Measurements from ENCODE around the gene SCAF1.

The SCAF1 gene

GRCh38 chr19:49641688-49642491 is at the start of gene SCAF1:
Gene SCAF1, plus strand, starts transcription at chr19:49642209. Its CDS starts 2,818 bp downstream, at chr19:49645027.
- DNase-seq: peak; percentile 93

GRCh38 chr19:49592486-49593232 is 49.4 kb upstream of the SCAF1 start:
- DNase-seq: no peak

GRCh38 chr19:49593233-49594113 is 48.5 kb upstream of the SCAF1 start:
- DNase-seq: peak; percentile 88

GRCh38 chr19:49594157-49594992 is 47.6 kb upstream of the SCAF1 start:
- no peak for DNase-seq

DNA sequence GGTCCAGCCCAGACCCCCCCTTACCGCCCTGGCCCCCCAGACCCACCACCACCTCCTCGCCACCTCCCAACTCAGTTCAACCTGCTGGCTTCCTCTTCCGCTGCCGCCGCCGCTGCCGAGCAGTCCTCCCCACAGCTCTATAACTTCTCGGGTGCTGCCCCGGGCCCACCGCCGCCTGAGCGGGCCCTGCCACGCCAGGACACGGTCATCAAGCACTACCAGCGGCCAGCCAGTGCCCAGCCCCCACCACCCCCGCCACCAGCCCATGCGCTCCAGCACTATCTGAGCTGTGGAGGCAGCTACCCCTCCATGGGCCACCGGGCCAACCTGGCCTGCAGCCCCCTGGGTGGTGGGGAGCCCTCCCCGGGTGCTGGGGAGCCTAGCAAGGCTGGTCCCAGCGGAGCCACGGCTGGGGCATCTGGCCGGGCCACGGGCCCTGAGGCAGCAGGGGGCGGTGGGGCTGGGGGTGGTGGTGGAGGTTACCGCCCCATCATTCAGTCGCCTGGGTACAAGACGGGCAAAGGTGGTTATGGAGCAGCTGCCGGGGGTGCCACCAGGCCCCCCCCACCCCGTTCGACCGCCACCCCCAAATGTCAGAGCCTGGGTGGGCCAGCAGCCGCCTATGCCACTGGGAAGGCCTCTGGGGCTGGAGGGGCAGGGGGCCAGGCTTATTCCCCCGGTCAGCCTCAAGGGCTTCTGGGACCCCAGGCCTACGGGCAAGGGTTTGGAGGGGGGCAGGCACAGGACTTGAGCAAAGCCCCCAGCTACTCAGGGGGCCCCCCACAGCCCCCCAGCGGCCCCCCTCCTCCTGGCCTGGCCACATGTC is 46.8 kb upstream of the SCAF1 start:
- DNase-seq: no peak

- no peak for DNase-seq
These were observed 46.1 kb upstream of the SCAF1 start for GRCh38 chr19:49595819-49596404.

- no peak for DNase-seq
These were observed 45.6 kb upstream of the SCAF1 start for GRCh38 chr19:49596407-49596806.

DNA sequence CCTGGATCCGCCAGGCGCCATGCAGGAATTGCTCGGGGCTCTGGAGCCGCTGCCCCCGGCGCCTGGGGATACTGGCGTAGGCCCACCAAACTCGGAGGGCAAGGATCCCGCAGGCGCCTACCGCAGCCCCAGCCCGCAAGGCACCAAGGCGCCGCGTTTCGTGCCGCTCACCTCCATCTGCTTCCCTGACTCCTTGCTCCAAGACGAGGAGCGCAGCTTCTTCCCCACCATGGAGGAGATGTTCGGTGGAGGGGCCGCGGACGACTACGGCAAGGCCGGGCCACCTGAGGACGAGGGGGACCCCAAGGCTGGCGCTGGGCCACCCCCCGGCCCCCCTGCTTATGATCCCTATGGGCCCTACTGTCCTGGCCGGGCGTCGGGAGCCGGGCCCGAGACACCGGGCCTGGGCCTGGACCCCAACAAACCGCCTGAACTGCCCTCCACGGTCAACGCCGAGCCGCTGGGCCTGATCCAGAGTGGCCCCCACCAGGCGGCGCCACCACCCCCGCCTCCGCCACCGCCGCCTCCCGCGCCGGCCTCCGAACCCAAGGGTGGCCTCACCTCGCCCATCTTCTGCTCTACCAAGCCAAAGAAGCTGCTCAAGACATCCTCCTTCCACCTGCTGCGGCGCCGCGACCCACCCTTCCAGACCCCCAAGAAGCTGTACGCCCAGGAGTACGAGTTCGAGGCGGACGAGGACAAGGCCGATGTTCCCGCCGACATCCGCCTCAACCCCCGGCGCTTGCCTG is 44.9 kb upstream of the SCAF1 start:
- DNase-seq: no peak

DNA sequence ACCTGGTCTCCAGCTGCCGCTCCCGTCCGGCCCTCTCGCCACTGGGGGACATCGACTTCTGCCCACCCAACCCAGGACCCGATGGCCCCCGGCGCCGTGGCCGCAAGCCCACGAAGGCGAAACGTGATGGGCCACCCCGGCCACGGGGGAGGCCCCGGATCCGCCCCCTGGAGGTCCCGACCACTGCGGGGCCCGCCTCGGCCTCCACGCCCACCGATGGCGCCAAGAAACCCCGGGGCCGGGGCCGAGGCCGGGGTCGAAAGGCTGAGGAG is 44.4 kb upstream of the SCAF1 start:
- no peak for DNase-seq

DNA sequence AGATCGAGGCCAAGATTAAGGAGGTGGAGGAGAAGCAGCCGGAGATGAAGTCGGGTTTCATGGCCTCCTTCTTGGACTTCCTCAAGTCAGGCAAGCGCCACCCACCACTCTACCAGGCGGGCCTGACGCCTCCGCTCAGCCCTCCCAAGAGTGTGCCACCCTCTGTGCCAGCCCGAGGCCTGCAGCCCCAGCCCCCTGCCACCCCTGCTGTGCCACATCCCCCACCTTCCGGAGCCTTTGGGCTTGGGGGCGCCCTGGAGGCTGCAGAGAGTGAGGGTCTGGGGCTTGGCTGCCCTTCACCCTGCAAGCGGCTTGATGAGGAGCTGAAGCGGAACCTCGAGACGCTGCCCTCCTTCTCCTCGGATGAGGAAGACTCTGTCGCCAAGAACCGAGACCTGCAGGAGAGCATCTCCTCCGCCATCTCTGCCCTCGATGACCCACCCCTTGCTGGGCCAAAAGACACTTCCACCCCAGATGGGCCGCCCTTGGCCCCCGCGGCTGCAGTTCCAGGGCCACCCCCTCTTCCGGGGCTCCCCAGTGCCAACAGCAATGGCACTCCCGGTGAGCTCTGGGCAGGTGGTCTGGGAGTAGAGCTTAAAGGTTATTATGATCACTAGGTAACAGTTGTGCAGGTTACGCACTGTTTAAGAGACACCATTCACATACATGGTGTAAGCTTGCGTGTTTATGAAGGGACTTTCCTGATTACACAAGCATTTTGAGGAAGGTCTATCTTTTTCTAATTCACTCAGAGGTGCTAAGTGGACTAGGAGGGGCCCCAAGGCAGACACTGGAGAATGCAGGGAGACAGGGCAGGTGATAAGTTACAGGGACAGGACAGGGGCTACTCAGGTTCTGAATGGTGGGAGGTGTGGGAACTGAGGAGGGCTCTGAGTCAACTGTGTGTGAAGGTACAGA is 42.4 kb upstream of the SCAF1 start:
- no peak for DNase-seq

DNA sequence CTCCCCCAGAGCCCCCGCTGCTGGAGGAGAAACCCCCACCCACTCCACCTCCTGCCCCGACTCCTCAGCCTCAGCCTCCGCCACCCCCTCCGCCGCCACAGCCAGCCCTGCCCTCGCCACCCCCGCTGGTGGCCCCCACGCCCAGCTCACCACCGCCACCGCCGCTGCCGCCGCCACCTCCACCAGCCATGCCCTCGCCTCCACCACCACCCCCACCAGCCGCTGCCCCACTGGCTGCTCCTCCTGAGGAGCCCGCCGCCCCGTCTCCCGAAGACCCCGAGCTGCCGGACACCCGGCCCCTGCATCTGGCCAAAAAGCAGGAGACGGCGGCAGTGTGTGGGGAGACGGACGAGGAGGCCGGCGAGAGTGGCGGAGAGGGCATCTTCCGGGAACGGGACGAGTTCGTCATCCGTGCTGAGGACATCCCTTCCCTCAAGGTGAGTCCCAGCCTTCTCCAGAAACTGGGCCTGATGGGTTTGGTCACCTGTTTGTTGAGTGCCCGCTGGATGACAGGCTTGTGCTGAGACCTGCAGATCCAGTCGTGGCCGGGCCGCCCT is 40.4 kb upstream of the SCAF1 start:
- DNase-seq: no peak

- DNase-seq: no peak
These were observed 39.2 kb upstream of the SCAF1 start for GRCh38 chr19:49602806-49603205.

- DNase-seq: no peak
These were observed 36.4 kb upstream of the SCAF1 start for GRCh38 chr19:49605605-49606004.

GRCh38 chr19:49609499-49610092 is 32.4 kb upstream of the SCAF1 start:
- no peak for DNase-seq

GRCh38 chr19:49613374-49613773 is 28.6 kb upstream of the SCAF1 start:
- no peak for DNase-seq

- DNase-seq: no peak
These were observed 27.7 kb upstream of the SCAF1 start for GRCh38 chr19:49614096-49614833.

DNA sequence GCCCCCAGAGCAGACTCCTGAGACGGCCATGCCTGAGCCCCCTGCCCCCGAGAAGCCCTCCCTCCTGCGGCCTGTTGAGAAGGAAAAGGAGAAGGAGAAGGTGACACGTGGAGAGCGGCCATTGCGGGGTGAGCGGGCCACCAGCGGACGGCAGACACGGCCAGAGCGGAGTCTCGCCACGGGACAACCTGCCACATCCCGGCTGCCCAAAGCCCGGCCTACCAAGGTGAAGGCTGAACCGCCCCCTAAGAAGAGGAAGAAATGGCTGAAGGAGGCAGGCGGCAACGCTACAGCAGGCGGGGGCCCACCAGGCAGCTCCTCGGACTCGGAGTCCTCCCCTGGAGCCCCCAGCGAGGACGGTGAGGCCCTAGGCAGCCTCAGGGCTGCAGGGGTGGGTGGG is 26.1 kb upstream of the SCAF1 start:
- no peak for DNase-seq

- DNase-seq: no peak
These were observed 25.5 kb upstream of the SCAF1 start for GRCh38 chr19:49616532-49616931.
